Brain pericyte (primary cell): ENCODE results near the gene TXNRD1.
"Not testable (repeated sequence)": the region's sequence is repeated elsewhere in the genome, so short reads cannot be mapped to it uniquely, and the experiment has no call there.

Experiments used
- DNase-seq: peaks from one replicate; pipeline ENCODE4 v3.0.0-alpha.2; 2012; ENCODE audit warnings: low read depth, low spot score

Gene TXNRD1

GRCh38 chr12:104237930-104238329 is 22.4 kb downstream of the TXNRD1 start:
- no peak for DNase-seq

GRCh38 chr12:104242546-104243206 is 27.1 kb downstream of the TXNRD1 start:
- DNase-seq: no peak

GRCh38 chr12:104243551-104243950 is 28.0 kb downstream of the TXNRD1 start:
- DNase-seq: no peak

GRCh38 chr12:104243971-104244370 is 28.4 kb downstream of the TXNRD1 start:
- no peak for DNase-seq

GRCh38 chr12:104247698-104248097 is 32.1 kb downstream of the TXNRD1 start:
- no peak for DNase-seq

GRCh38 chr12:104248444-104248843 is 32.9 kb downstream of the TXNRD1 start:
- DNase-seq: no peak

GRCh38 chr12:104249017-104249416 is 33.4 kb downstream of the TXNRD1 start:
- DNase-seq: no peak

- no peak for DNase-seq
These were observed 34.3 kb downstream of the TXNRD1 start for GRCh38 chr12:104249898-104250297.

GRCh38 chr12:104250366-104251125 is 35.0 kb downstream of the TXNRD1 start:
- DNase-seq: no peak

- no peak for DNase-seq
These were observed 42.4 kb downstream of the TXNRD1 start for GRCh38 chr12:104257913-104258472.

- DNase-seq: no peak
These were observed 43.0 kb downstream of the TXNRD1 start for GRCh38 chr12:104258476-104259067.

GRCh38 chr12:104263026-104263425 is 47.4 kb downstream of the TXNRD1 start:
- no peak for DNase-seq

GRCh38 chr12:104263580-104264358 is 48.2 kb downstream of the TXNRD1 start:
- DNase-seq: no peak

GRCh38 chr12:104265436-104265835 is 49.9 kb downstream of the TXNRD1 start:
- DNase-seq: not testable (repeated sequence)

- no peak for DNase-seq
These were observed 57.4 kb downstream of the TXNRD1 start for GRCh38 chr12:104272938-104273337.

GRCh38 chr12:104273503-104273902 is 57.9 kb downstream of the TXNRD1 start:
- no peak for DNase-seq

GRCh38 chr12:104274811-104275210 is 59.2 kb downstream of the TXNRD1 start:
- DNase-seq: no peak

GRCh38 chr12:104275689-104276088 is 60.1 kb downstream of the TXNRD1 start:
- DNase-seq: no peak

- DNase-seq: no peak
These were observed 60.9 kb downstream of the TXNRD1 start for GRCh38 chr12:104276273-104277131.

- DNase-seq: no peak
These were observed 63.6 kb downstream of the TXNRD1 start for GRCh38 chr12:104279164-104279563.

GRCh38 chr12:104280111-104280510 is 64.5 kb downstream of the TXNRD1 start:
- no peak for DNase-seq
